H1 (cell line): ENCODE results near the gene SIRPB1. TPM values are rescaled to one million over a fixed set of nuclear protein-coding genes. Genes with fewer than 3 reads are reported as not detected.

Experiments used
- CTCF ChIA-PET: fragments of 300-600 bp; sonication (Branson Sonifier 250); formaldehyde crosslinking; loops from one replicate; lab custom pipeline; 2021; ENCODE audit not compliant: partially characterized antibody; lab: Charles Lee
- POLR2A ChIA-PET: fragments of 300-600 bp; sonication (Branson Sonifier 250); formaldehyde crosslinking; loops from one replicate; lab custom pipeline; 2021; ENCODE audit warnings: inconsistent platforms; ENCODE audit not compliant: partially characterized antibody; lab: Charles Lee
- DNase-seq, 2 experiments: peaks; one replicate each; pipeline versions ENCODE4 v3.0.0 to v3.0.0-alpha.2; 2010 to 2022; ENCODE audit warnings: low spot score in 2 of 2, low read depth in 1 of 2, mixed read lengths in 1 of 2
- FAIRE-seq: peaks from 2 replicates; lab custom pipeline; 2011; peaks lifted over from hg19 to GRCh38; lab: Jason Lieb, UNC
- H2AFZ ChIP-seq: 2 replicates; pipeline ENCODE4 v1.8.1; 2012; ENCODE audit warnings: low read length, inconsistent platforms
- H2AK5ac ChIP-seq: 2 replicates; pipeline ENCODE4 v1.6.1; 2013; ENCODE audit warnings: low read depth, low read length
- H2BK120ac ChIP-seq: replicated peaks from 2 replicates; pipeline ENCODE3; 2013; ENCODE audit warnings: low read depth, low read length, inconsistent platforms
- H2BK12ac ChIP-seq: 2 replicates; pipeline ENCODE4 v1.6.1; 2013; ENCODE audit warnings: low read depth, low read length
- H2BK15ac ChIP-seq: 2 replicates; pipeline ENCODE4 v1.6.1; 2013; ENCODE audit warnings: low read length
- H2BK20ac ChIP-seq: 2 replicates; pipeline ENCODE4 v1.6.1; 2013; ENCODE audit warnings: low read length
- H2BK5ac ChIP-seq: 2 replicates; pipeline ENCODE4 v1.6.1; 2013; ENCODE audit warnings: low read depth, low read length
- H3K14ac ChIP-seq: 2 replicates; pipeline ENCODE4 v1.6.1; 2013; ENCODE audit warnings: inconsistent platforms; ENCODE audit not compliant: insufficient read length
- H3K18ac ChIP-seq: 2 replicates; pipeline ENCODE4 v1.6.1; 2013; ENCODE audit warnings: low read length; ENCODE audit errors: extremely low read depth
- H3K23ac ChIP-seq: 2 replicates; pipeline ENCODE4 v1.6.1; 2013; ENCODE audit warnings: inconsistent platforms; ENCODE audit not compliant: insufficient read length
- H3K23me2 ChIP-seq: 2 replicates; pipeline ENCODE4 v1.6.1; 2013; ENCODE audit warnings: low read depth, low read length
- H3K27ac ChIP-seq: 2 replicates; pipeline ENCODE4 v1.6.1; 2011; ENCODE audit warnings: low read depth, low read length, inconsistent platforms
- H3K27me3 ChIP-seq, 4 experiments: replicated peaks in 1 of 4; 1 replicate in 1 of 4; 2 replicates in 3 of 4; pipeline versions ENCODE4 v1.6.1 to v1.8.1; 2011 to 2013; ENCODE audit warnings: low read length in 3 of 4, mild to moderate bottlenecking in 3 of 4, inconsistent platforms in 2 of 4, mixed read lengths in 2 of 4, moderate library complexity in 1 of 4; ENCODE audit not compliant: control insufficient read depth in 3 of 4, insufficient read depth in 3 of 4; ENCODE audit errors: extremely low read depth in 1 of 4
- H3K36me3 ChIP-seq, 4 experiments: 2 replicates each; pipeline versions ENCODE4 v1.6.1 to v1.8.1; 2011 to 2013; ENCODE audit warnings: mild to moderate bottlenecking in 4 of 4, low read length in 3 of 4, moderate library complexity in 2 of 4, control low read depth in 1 of 4, inconsistent platforms in 1 of 4; ENCODE audit not compliant: insufficient read depth in 4 of 4, control insufficient read depth in 2 of 4
- H3K4ac ChIP-seq: replicated peaks from 2 replicates; pipeline ENCODE3; 2013; ENCODE audit warnings: low read length, low read depth, mixed read lengths, inconsistent platforms; ENCODE audit not compliant: insufficient read length
- H3K4me1 ChIP-seq, 4 experiments: replicated peaks in 1 of 4; 1 replicate in 1 of 4; 2 replicates in 3 of 4; pipeline versions ENCODE4 v1.6.1 to v1.8.1; 2011 to 2013; ENCODE audit warnings: low read length in 3 of 4, inconsistent platforms in 2 of 4, mixed read lengths in 1 of 4; ENCODE audit not compliant: insufficient read depth in 4 of 4, control insufficient read depth in 3 of 4
- H3K4me2 ChIP-seq, 2 experiments: 2 replicates each; pipeline versions ENCODE4 v1.6.1 to v1.8.1; 2011 to 2013; ENCODE audit warnings: low read depth in 2 of 2, low read length in 2 of 2, control low read depth in 1 of 2, inconsistent platforms in 1 of 2, mild to moderate bottlenecking in 1 of 2; ENCODE audit not compliant: insufficient read depth in 1 of 2
- H3K4me3 ChIP-seq, 4 experiments: fragments of 200-600, 300-600 bp in 1 of 4; sonication (generic), shearing (Covaris generic), sonication (Bioruptor Twin) in 1 of 4; 2 replicates each; pipeline versions ENCODE4 v1.5.1 to v1.8.1; 2011 to 2016; ENCODE audit warnings: low read length in 4 of 4, low read depth in 3 of 4, control low read depth in 2 of 4, inconsistent platforms in 2 of 4, mild to moderate bottlenecking in 2 of 4, mixed read lengths in 1 of 4, moderate library complexity in 1 of 4; ENCODE audit not compliant: insufficient read depth in 2 of 4; ENCODE audit errors: extremely low read depth in 1 of 4
- H3K56ac ChIP-seq: replicated peaks from 2 replicates; pipeline ENCODE3; 2013; ENCODE audit warnings: low read depth, mild to moderate bottlenecking, mixed read lengths, low read length, inconsistent platforms; ENCODE audit not compliant: insufficient read length
- H3K79me1 ChIP-seq: 2 replicates; pipeline ENCODE4 v1.6.1; 2013; ENCODE audit warnings: low read depth, low read length, control low read depth
- H3K79me2 ChIP-seq, 2 experiments: 2 replicates each; pipeline versions ENCODE4 v1.6.1 to v1.8.1; 2012 to 2013; ENCODE audit warnings: low read length in 2 of 2, mild to moderate bottlenecking in 2 of 2, inconsistent platforms in 1 of 2; ENCODE audit not compliant: insufficient read depth in 2 of 2, control insufficient read depth in 1 of 2
- H3K9ac ChIP-seq, 4 experiments: replicated peaks in 1 of 4; 1 replicate in 1 of 4; 2 replicates in 3 of 4; pipeline versions ENCODE4 v1.6.1 to v1.8.1; 2011 to 2013; ENCODE audit warnings: low read depth in 3 of 4, low read length in 3 of 4, control low read depth in 2 of 4, mild to moderate bottlenecking in 2 of 4, moderate library complexity in 2 of 4, inconsistent platforms in 1 of 4; ENCODE audit errors: extremely low read depth in 1 of 4
- H3K9me3 ChIP-seq, 2 experiments: 2 replicates each; pipeline versions ENCODE4 v1.6.1 to v1.8.1; 2012 to 2013; ENCODE audit warnings: mild to moderate bottlenecking in 2 of 2, moderate library complexity in 2 of 2, control low read depth in 1 of 2, inconsistent platforms in 1 of 2, low read depth in 1 of 2, low read length in 1 of 2, mixed read lengths in 1 of 2; ENCODE audit not compliant: insufficient read depth in 2 of 2
- H4K20me1 ChIP-seq, 2 experiments: replicated peaks in 1 of 2; 2 replicates each; pipeline versions ENCODE3 to v1.8.1; 2011 to 2013; ENCODE audit warnings: inconsistent platforms in 2 of 2, low read length in 2 of 2, mild to moderate bottlenecking in 1 of 2; ENCODE audit not compliant: insufficient read depth in 2 of 2, control insufficient read depth in 1 of 2
- H4K5ac ChIP-seq: 2 replicates; pipeline ENCODE4 v1.6.1; 2013; ENCODE audit warnings: low read length, low read depth, mixed read lengths, inconsistent platforms; ENCODE audit not compliant: insufficient read length
- H4K8ac ChIP-seq: 2 replicates; pipeline ENCODE4 v1.8.0; 2013; ENCODE audit warnings: mild to moderate bottlenecking, moderate library complexity, low read length, inconsistent platforms; ENCODE audit not compliant: insufficient read depth; ENCODE audit errors: extremely low read depth
- H4K91ac ChIP-seq: replicated peaks from 2 replicates; pipeline ENCODE3; 2013; ENCODE audit warnings: low read length, mixed read lengths, inconsistent platforms; ENCODE audit not compliant: insufficient read length
- NRF1 ChIP-seq: IDR thresholded peaks from 2 replicates; pipeline ENCODE4 v1.6.1; 2011; ENCODE audit warnings: mild to moderate bottlenecking, low read depth, low read length, improper control_type of control experiment
- RAD21 ChIP-seq, 2 experiments: IDR thresholded peaks in 1 of 2; conservative IDR thresholded peaks in 1 of 2; 2 replicates each; pipeline ENCODE4 v1.6.1; 2011; ENCODE audit warnings: low read depth in 2 of 2, low read length in 2 of 2, improper control_type of control experiment in 1 of 2, inconsistent platforms in 1 of 2, mild to moderate bottlenecking in 1 of 2, moderate library complexity in 1 of 2
- SIX5 ChIP-seq: IDR thresholded peaks from 2 replicates; pipeline ENCODE4 v1.6.1; 2011; ENCODE audit warnings: mild to moderate bottlenecking, low read depth, low read length
- polyA plus RNA-seq, 7 experiments: library from polyadenylated mRNA; depleted of rRNA in 3 of 7; stranded (reverse) in 5 of 7; unstranded in 2 of 7; fragments of >200 nt in 5 of 7; fragments of 200-250 nt in 2 of 7; gene quantifications; 1 replicate in 5 of 7; 2 replicates in 1 of 7; 4 replicates in 1 of 7; pipeline versions ENCODE4 v1.2.1 to v1.2.3, GENCODE V29; 2011 to 2013; ENCODE audit warnings: missing spikeins in 2 of 7, mixed read lengths in 2 of 7
- total RNA-seq: library from RNA; stranded (reverse); fragmentation: NEBNext Ultra II Directional; extraction: Animal tissue kit (Norgen Biotek cat#: 25700); gene quantifications from 2 replicates; pipeline ENCODE4 v1.2.1, GENCODE V29; 2021

SIRPB1 gene
- total and polyA plus RNA-seq, 2 of the 8 experiments (the other 6 are each of a cell fraction or from before 2014, with no cell fraction given): 0.14 to 0.99 TPM

DNA sequence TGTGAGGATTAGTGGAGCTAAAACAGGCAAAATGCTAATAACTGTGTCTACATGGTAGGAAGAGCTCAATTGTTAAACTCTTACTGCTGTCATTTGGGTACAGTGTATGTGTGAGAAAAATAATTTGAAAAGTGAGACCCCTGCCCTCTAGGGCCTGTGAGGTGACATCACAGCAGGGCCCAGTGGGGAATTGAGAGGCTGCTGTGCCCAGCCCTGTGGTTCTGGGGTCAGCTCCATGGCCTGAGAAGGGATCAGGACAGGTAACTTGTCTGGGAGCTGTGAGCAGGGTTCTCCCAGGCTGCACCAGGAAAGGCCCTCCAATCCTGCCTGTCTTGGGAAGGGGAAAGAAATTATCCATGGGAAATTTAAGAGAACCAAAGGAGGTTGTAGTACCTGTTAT lies 1.3 kb downstream of the SIRPB1 start:
- H2BK120ac ChIP-seq: no peak overlapping the region
- no peaks in the 10 kb centered on the region for H3K79me1 ChIP-seq
- H2AK5ac ChIP-seq: no peak overlapping the region
- H3K4ac ChIP-seq: no peak overlapping the region
- no peaks in the 10 kb centered on the region for H3K27me3 ChIP-seq
- H4K5ac ChIP-seq: no peak overlapping the region
- no peak overlapping the region for H2BK12ac ChIP-seq
- no peak overlapping the region for H3K14ac ChIP-seq
- H3K36me3 ChIP-seq: no peaks in the 10 kb centered on the region
- no peaks in the 10 kb centered on the region for H3K23me2 ChIP-seq
- H4K8ac ChIP-seq: no peak overlapping the region
- no peak overlapping the region for H3K4me3 ChIP-seq
- H3K56ac ChIP-seq: no peak overlapping the region
- H4K20me1 ChIP-seq: no peaks in the 10 kb centered on the region
- H3K4me2 ChIP-seq: no peak overlapping the region
- H3K9me3 ChIP-seq: 0 out of 4 replicates have a peak, but pooled peaks cover 3 to 7% of the 10 kb centered on the region in 2 experiments
- DNase-seq (no peak), FAIRE-seq (no peak)
- H2BK15ac ChIP-seq: no peak overlapping the region
- no peak overlapping the region for H3K18ac ChIP-seq
- no peak overlapping the region for H2BK5ac ChIP-seq
- H3K79me2 ChIP-seq: no peaks in the 10 kb centered on the region
- TF ChIP-seq RAD21 (IDR thresholded peaks at IDR 0.05 in 1 of 2, conservative IDR thresholded peaks at IDR 0.05 in 1 of 2; ENCODE audit: low read depth in 2 of 2, low read length in 2 of 2) (no peak), NRF1 (no peak), SIX5 (no peak)
- no peak overlapping the region for H2AFZ ChIP-seq
- no peak overlapping the region for H3K27ac ChIP-seq
- POLR2A ChIA-PET: no interaction called here
- H4K91ac ChIP-seq: no peak overlapping the region
- CTCF ChIA-PET: interaction anchor here (0.8 to 0.9 kb wide), 2 partner anchors 9 to 56 kb away, joined by 4 read pairs; no protein-coding TSS in a partner anchor
- no peak overlapping the region for H3K23ac ChIP-seq
- no peak overlapping the region for H2BK20ac ChIP-seq
- H3K4me1 ChIP-seq: peaks cover 0 to under 1% (median 0%) of the 10 kb centered on the region in 4 experiments; a peak in 1 of 7 replicates
- H3K9ac ChIP-seq: peak overlapping the region in 1 of 4 experiments; percentile 49; a peak in 1 of 7 replicates
